Occipital lobe (tissue), 2 donors: ENCODE data around the gene SNX10. TPM values are rescaled to one million over a fixed set of nuclear protein-coding genes. Genes with fewer than 3 reads are reported as not detected.

Experiments
- DNase-seq: peaks from one replicate; lab custom pipeline; 2025; lab: John Stamatoyannopoulos, UW
- total RNA-seq: library from RNA; depleted of rRNA; stranded (reverse); fragments of >200 nt; gene quantifications from one replicate; pipeline ENCODE4 v1.2.3, GENCODE V29; 2014

The SNX10 gene
- total RNA-seq, 1 donor from 2014 or later, result 61.5 TPM

DNA sequence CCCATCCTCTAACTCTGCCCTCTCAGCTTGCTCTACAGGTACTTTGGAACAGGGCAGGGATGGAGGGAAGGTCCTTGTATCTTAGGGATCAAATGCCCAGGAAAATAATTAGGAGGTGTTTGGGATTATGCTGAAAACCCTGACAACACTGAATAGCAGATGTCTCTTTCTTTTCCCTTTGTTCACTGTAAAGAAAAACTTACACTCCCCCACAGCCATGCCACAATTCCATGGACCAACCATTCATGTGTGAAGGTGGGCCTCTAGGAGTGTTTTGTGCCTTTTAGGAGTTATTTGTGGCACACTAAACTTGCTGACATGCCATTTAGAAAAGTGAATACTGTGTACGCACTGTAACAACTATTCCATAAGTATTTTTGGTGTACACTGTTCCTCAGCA is 108.1 kb downstream of the SNX10 start:
- no peak for DNase-seq

DNA sequence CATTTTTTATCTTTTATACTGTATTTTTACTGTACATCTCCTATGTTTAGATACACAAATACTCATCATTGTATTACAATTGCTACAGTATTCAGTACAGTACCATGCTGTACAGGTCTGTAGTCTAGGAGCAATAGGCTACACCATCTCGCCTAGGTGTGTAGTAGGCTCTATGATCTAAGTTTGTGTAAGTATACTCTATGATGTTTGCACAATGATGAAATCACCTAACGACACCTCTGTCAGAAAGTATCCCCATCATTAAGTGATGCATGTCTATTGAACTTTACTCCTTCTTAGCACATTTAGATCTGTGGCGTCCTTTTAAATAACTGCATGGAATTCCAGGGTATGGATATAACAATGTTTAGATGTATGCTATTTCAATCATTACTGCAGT is 112.0 kb downstream of the SNX10 start:
- DNase-seq, result no peak

DNA sequence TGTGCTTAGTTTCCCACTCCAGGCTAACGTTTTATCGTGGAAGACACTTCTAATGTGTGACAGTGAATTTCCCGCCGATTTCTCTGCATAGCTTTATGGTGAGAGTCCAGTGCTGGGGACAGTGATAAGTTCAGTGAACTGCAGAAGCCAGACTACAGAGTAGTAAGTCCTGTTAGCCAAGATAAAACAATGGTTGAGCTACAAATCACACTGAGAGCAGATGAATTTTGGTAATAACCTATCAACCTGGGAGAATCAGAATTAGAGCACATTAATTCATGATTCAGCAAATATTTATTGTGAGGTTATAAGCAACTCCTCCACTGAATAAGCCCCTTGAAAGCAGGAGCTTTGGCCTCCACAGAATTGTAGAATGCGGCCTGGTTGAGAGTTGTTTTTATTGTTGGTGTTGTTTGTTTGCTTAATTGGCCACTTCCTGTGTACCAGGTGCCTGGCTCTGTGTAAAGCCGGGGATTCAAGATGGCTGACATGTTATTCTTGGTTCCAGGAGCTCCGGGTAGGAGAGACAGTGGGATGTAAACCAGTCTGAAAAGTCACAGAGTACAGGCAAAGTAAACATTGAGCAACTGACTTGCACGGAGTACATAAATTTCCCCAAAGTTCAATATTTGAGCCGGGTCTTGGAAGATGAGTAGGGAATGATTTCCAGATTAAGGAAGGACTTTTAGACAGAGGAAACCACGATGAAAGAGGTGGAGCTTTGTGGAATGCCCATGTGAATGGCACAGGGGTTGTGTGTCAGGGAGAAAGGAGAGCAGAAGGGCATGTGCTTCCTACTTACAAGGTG is 112.7 kb downstream of the SNX10 start:
- DNase-seq, result no peak

DNA sequence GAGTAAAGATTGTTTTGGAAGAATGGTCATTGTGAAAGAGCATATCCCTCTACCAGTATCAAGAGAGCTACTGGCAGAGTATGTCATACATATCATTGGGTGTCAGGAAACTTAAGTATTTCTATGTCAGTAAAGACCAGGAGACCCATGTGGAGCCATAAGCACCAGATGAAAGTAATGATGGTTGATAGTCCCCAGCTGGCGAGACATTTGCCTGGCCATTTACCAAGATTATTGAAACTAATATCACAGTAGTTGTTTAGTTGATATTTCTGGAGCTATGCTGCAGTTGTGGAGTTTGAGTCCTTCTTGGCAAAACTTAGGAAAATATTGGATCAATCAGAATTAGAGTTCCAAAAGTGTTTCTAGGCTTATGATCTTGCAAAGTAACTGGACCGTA is 114.8 kb downstream of the SNX10 start:
- DNase-seq, result no peak

DNA sequence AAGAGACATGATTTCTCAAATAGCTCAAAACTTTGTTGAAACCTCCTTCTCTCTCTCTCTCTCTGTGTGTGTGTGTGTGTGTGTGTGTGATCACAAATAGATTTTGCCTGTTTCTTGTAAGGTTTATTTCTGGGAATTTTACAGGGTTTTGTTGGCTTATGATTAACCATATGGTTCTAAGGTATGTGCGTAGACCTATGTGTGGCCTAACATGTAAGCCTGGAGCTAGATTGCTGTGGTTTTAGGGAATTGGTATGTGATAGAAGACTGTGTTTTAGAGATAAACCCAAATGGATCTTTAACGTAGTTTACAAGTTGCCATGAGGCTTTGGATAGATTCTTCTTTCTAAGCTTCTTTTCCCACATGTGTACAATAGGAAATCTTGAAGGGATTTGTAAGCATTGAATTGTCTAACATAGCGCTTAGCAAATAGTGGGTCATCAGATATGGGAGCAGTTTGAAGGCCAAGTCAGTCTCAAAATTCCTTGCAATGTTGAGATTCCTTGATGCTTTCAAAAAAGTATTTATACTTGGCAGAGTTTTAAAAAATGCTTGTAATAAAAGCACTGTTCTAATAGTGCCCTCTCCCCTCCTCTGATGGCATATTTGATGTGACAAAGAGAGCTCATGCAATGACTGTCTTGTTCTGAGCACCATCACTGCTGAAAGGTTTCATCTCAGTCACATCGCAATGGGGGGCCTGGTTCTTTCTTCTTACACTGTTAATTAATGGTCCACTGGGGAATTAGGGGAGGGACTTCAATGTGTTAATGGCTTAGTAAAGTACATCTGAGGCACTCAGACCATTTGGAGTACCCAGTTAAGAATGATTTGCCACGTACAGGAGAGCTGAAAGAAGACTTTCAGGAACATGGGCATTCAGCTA is 118.2 kb downstream of the SNX10 start:
- DNase-seq, result no peak

DNA sequence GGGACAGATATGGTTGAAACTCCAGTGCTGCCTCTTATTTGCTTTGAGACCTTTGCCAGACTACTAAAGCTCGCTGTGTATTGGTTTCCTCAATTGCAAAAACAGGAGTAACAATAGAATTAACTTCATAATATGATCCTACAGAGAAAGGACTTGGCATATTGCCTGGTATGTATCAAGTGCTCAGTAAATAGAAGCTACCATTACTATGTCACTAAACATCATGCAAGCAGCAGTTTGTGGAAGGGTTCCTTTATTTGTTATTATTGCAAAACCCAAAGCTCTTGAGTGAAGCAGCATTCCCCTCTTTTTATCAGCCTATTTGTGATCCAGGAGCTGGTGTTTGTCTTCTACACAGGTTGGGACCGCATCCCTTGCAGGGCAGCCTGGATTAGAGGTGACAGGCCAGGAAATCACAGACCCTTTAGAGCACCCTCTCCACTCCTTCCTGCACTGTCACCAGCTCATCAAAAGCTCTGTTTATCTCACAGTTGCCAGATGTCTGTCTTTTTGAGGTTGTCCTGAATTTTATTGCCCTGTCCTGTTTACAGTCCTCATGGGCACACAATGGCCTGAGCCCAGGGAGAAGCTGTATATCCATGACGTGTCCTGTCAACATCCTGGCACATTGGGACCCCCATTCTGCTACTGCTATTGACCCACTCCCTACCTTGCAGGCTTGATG is 121.5 kb downstream of the SNX10 start:
- no peak for DNase-seq

DNA sequence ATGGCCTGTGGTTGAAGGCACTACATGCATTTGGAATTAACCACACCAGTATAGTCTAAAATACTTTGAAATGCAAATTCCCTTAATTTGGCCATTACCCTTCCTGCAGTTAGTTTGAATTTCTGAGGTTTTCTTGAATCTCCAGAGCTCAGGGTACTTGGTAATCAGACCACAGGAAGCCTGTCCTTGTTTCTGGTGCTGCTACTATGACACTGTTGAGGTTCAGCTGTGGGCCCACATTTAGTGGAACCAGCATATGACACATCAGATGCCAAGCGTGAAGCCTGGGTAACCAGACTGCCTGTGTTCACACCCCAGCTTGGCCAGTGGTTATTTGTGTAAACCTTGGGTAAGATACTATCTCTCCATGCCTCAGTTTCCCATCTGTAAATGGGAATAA is 124.3 kb downstream of the SNX10 start:
- no peak for DNase-seq

DNA sequence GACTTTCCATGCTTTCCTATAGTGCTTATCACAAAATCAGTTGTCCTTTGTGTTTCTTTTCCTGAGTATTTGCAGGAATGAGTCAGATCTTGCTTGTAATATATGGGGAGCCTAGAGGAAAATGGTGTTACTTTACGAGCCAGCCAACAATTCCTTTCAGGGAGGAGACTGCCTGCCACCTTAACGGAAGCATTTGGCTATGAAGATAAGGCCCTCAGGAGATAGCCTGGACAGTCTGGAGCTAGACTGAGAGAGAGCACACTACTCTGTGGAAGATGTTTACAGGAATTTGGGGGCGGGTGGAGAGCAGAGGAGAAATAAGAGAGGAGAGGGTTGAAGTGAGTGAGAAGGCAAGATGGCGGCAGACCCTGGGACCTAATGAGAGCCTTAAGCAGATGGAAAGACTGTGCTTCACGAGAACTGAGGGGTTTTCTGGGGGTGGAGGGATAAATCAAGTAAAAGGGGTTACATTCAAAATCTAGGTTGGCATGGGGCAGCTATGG is 126.3 kb downstream of the SNX10 start:
- no peak for DNase-seq

DNA sequence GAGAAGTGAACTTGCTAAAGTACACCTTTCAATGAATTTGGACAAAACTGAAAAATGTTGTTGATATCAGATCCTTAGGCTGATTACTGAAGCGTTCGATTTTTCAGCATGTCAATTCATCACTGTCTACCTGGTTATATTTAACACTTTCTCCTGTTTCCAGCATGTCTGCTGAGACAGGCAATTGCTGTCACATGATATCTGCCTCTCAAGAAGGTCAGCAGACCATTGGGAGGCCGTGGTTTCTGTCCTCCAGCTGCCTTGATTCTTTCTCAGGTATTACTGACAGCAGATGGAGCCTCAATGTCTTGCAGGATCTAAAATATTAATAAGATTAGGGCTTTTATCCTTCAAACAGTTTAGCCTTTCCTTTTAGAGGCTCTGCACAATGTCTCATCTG is 127.5 kb downstream of the SNX10 start:
- DNase-seq, result no peak

DNA sequence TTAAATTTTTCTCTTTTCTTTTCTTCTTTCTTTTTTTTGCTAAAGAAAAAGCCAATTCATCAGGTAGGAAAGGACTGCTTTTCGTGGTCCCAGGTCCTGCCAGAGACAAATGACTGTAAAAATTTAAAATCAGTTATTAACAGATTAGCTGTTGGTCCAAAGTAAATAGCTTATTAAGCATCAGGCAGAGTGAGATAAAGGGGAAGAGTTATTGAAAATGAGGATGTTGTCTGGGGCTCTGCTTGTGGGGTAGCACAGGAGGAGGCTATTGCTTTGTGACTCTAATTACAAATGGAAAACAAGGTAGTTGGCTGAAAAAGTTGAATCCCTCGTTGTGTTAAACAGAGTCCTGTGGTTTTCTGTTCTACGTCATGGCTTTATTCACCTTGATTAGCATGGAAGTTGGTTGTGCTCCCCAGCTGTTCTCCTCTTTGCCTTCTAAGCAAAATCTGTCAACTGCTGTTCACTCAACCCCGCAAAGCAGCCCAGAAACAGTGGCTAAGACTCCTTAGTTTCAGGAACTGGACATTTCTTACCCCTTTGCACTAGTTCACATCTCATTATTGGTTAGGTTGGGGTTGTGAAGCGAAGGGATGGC is 128.9 kb downstream of the SNX10 start:
- DNase-seq, result no peak

DNA sequence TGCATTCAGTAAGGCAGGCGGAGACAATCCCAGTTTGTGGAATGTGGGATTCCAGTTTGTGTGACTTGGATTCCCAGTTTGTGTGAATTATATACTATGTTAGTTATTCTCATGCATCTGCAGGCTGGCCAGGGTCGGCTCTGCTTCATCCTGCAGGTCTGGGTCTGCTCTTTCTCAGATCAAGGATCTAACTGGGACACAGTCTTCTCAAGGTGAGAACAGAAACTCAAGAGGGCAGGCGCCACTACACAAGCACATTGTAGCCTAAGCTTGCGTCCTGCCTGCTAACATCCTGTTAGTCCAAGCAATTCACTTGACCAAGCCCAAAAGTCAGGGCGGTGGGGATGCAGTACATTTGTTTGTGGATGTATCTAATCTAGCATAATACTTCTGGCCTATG is 131.1 kb downstream of the SNX10 start:
- no peak for DNase-seq

DNA sequence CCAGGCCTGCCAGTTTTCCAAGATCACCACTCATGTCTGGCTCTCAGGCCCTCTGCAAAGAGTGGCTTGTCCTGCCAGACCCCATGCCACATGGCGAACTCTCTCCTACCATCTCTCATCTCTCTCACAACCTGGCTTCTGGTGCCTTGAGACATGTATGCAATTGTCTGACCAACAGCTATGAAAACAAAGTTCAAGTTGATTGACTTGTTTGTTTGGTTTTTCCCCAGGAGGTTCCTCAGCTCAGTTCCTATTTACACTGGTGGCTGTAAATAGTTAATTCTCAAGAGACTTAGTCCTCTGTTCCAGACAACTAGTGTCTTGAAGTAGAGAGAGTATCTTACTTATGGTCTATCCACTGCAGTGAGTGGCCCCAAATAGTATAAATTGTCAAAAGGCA is 131.8 kb downstream of the SNX10 start:
- DNase-seq, result no peak

Other genes with a start within 250 kb of the SNX10 start
- gene NFE2L3, start 139.7 kb upstream of the SNX10 start, total RNA-seq, result 19.2 TPM
- 146 TPM for gene HNRNPA2B1, start 91.1 kb upstream of the SNX10 start, total RNA-seq
- 201 TPM for gene CBX3, start 90.1 kb upstream of the SNX10 start, total RNA-seq